GM19372 (cell line): ENCODE measurements around the gene NR2F6.
"Not testable (repeated sequence)": the region's sequence is repeated elsewhere in the genome, so short reads cannot be mapped to it uniquely, and the experiment has no call there.

ENCODE experiments used
- ATAC-seq: cut with Tn5 transposase; IDR thresholded peaks from one replicate; pipeline ENCODE4 v1.9.1; 2021; ENCODE audit warnings: mild to moderate bottlenecking, low read depth, moderate library complexity; ENCODE audit not compliant: unreplicated experiment

Gene NR2F6

GRCh38 chr19:17214508-17215126, 31.1 kb downstream of the NR2F6 start:
- ATAC-seq: no peak

- no peak for ATAC-seq
Measured at GRCh38 chr19:17213334-17213733, 32.4 kb downstream of the NR2F6 start.

GRCh38 chr19:17211547-17212446, 33.9 kb downstream of the NR2F6 start:
- no peak for ATAC-seq

- ATAC-seq: no peak
Measured at GRCh38 chr19:17210296-17210695, 35.4 kb downstream of the NR2F6 start.

GRCh38 chr19:17209126-17210036, 36.3 kb downstream of the NR2F6 start:
- no peak for ATAC-seq

GRCh38 chr19:17206736-17207581, 38.8 kb downstream of the NR2F6 start:
- no peak for ATAC-seq

GRCh38 chr19:17205237-17206140, 40.2 kb downstream of the NR2F6 start:
- no peak for ATAC-seq

- ATAC-seq: no peak
Measured at GRCh38 chr19:17202713-17203112, 43.0 kb downstream of the NR2F6 start.

GRCh38 chr19:17202249-17202648, 43.5 kb downstream of the NR2F6 start:
- ATAC-seq: no peak

GRCh38 chr19:17200408-17201079, 45.2 kb downstream of the NR2F6 start:
- no peak for ATAC-seq

- no peak for ATAC-seq
Measured at GRCh38 chr19:17197666-17198065, 48.1 kb downstream of the NR2F6 start.

GRCh38 chr19:17196610-17197009, 49.1 kb downstream of the NR2F6 start:
- ATAC-seq: no peak

GRCh38 chr19:17195106-17195505, 50.6 kb downstream of the NR2F6 start:
- no peak for ATAC-seq

GRCh38 chr19:17194608-17195007, 51.1 kb downstream of the NR2F6 start:
- no peak for ATAC-seq

GRCh38 chr19:17192751-17193150, 53.0 kb downstream of the NR2F6 start:
- ATAC-seq: no peak

- not testable (repeated sequence) for ATAC-seq
Measured at GRCh38 chr19:17191736-17192135, 54.0 kb downstream of the NR2F6 start.

GRCh38 chr19:17185590-17185989, 60.1 kb downstream of the NR2F6 start:
- no peak for ATAC-seq

GRCh38 chr19:17184371-17184841, 61.3 kb downstream of the NR2F6 start:
- no peak for ATAC-seq
